HepG2 (cell line): ENCODE results near the gene ACAP3. TPM values are rescaled to one million over a fixed set of nuclear protein-coding genes. Genes with fewer than 3 reads are reported as not detected.

ENCODE experiments used
- BORCS8-MEF2B ChIP-seq: sonication (generic); formaldehyde crosslinking; IDR thresholded peaks from 2 replicates; pipeline ENCODE4 v1.8.0; 2022; ENCODE audit warnings: mild to moderate bottlenecking, missing genetic modification reagents
- EED ChIP-seq: sonication (generic); formaldehyde crosslinking; IDR thresholded peaks from 2 replicates; pipeline ENCODE4 v1.5.0; 2020; ENCODE audit warnings: mild to moderate bottlenecking, missing genetic modification reagents
- FOXA1 ChIP-seq, 2 experiments: fragments of 450-650 bp in 1 of 2; sonication (generic) in 1 of 2; formaldehyde crosslinking in 1 of 2; IDR thresholded peaks; 2 replicates each; pipeline versions ENCODE4 v1.4.0 to v1.6.1; 2016 to 2020; ENCODE audit warnings: missing genetic modification reagents in 1 of 2
- KLF16 ChIP-seq, 2 experiments: sonication (generic) in 1 of 2; formaldehyde crosslinking in 1 of 2; IDR thresholded peaks; 2 replicates each; pipeline versions ENCODE4 v1.6.1 to v1.8.0; 2016 to 2023; ENCODE audit warnings: missing genetic modification reagents in 2 of 2, missing compliant biosample characterization in 1 of 2
- MAFF ChIP-seq: IDR thresholded peaks from 2 replicates; pipeline ENCODE4 v1.6.1; 2011; ENCODE audit warnings: low read depth, low read length, improper control_type of control experiment
- NR2F6 ChIP-seq, 2 experiments: IDR thresholded peaks; 2 replicates each; pipeline ENCODE4 v1.6.1; 2016; ENCODE audit warnings: antibody characterized with exemption in 1 of 2, mild to moderate bottlenecking in 1 of 2
- YY1 ChIP-seq: IDR thresholded peaks from 2 replicates; pipeline ENCODE4 v1.6.1; 2011; ENCODE audit warnings: low read length, low read depth, moderate library complexity, mild to moderate bottlenecking; ENCODE audit not compliant: insufficient read depth, insufficient replicate concordance
- ZNF264 ChIP-seq: sonication (generic); formaldehyde crosslinking; IDR thresholded peaks from 2 replicates; pipeline ENCODE4 v1.4.0; 2020; ENCODE audit warnings: missing genetic modification reagents
- ZNF703 ChIP-seq: sonication (generic); formaldehyde crosslinking; IDR thresholded peaks from 2 replicates; pipeline ENCODE4 v1.5.1; 2020; ENCODE audit warnings: missing genetic modification reagents, mild to moderate bottlenecking, moderate library complexity, borderline replicate concordance
- polyA plus RNA-seq, 8 experiments: library from polyadenylated mRNA; depleted of rRNA in 3 of 8; stranded (reverse) in 7 of 8; unstranded in 1 of 8; fragments of >200 nt; fragmentation: Illumina TruSeq in 4 of 8; extraction: Trizol in 4 of 8; gene quantifications; 2 replicates each; pipeline versions ENCODE4 v1.2.1 to v1.2.3, GENCODE V29; 2011 to 2016; ENCODE audit warnings: low read depth in 4 of 8, missing spikeins in 1 of 8, mixed read lengths in 1 of 8; ENCODE audit not compliant: insufficient read depth in 1 of 8
- total RNA-seq, 5 experiments: library from RNA; depleted of rRNA; stranded (reverse); fragments of >200 nt; fragmentation: Illumina TruSeq; extraction: Trizol; gene quantifications; 2 replicates each; pipeline ENCODE4 v1.2.3, GENCODE V29; 2016; ENCODE audit warnings: low read depth in 1 of 5
- TF ChIP-seq, protein P1 (sequence below): sonication (generic); formaldehyde crosslinking; IDR thresholded peaks from 2 replicates; pipeline ENCODE4 v1.9.0; 2022; ENCODE audit warnings: low read depth, missing genetic modification reagents
- TF ChIP-seq, protein P2 (sequence below): sonication (generic); formaldehyde crosslinking; IDR thresholded peaks from 2 replicates; pipeline ENCODE4 v1.4.0; 2020; ENCODE audit warnings: missing genetic modification reagents
- TF ChIP-seq, protein P3 (sequence below): IDR thresholded peaks from 2 replicates; pipeline ENCODE4 v1.6.1; 2016
- TF ChIP-seq, protein P4 (sequence below): IDR thresholded peaks from 2 replicates; pipeline ENCODE4 v1.6.1; 2018; ENCODE audit warnings: missing genetic modification reagents, mild to moderate bottlenecking, missing compliant biosample characterization
- TF ChIP-seq, protein P5 (sequence below): sonication (generic); formaldehyde crosslinking; IDR thresholded peaks from 2 replicates; pipeline ENCODE4 v1.5.1; 2020; ENCODE audit warnings: mild to moderate bottlenecking, missing genetic modification reagents, moderate library complexity
- TF ChIP-seq, protein P6 (sequence below): sonication (generic); formaldehyde crosslinking; IDR thresholded peaks from 2 replicates; pipeline ENCODE4 v1.4.0; 2020; ENCODE audit warnings: low read depth, mild to moderate bottlenecking, missing genetic modification reagents

ACAP3 gene
- total and polyA plus RNA-seq, 2 of the 13 experiments (the other 11 are each of a cell fraction or from before 2014, with no cell fraction given) = 29.4 to 50.8 TPM

DNA sequence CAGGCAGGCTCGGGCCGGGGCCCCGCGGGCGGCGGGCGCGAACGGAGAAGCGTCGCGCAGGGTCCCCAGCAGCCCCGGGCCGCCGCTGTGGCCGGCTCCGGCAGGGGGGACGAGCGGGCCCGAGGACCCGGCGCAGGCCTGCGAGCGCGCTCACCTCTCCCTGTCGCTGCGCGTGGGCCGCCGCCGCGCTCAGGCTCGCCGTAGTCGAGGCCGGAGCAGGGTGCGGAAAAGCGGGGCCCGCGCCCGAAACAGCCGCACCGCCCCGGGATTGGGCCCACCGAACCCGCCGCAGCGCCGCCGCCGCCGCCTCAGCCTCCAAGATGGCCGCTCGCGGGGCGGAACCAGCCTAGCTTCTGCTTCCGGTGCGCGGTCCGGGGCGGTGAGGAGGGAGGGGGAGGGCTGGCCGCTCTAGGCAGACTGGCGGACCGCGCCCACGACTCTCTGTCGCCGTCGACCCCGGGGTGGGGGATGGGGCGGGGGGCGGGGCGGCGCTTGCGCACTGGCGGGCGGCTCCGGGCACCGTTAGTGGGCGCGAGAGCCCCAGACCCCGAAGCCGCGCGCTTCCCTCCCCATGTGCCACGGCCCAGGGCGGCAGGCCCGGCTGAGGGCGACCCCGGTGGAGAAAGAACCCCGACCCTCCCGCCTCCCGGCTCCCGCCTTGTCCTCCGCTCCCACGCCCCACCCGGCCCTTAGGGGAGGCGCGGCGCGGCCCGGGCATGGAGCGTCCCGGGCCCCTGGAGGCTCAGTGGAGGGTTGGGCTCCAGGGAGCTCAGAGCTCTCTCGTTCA lies 34.0 kb downstream of the ACAP3 start, which contains the start of gene UBE2J2 (continued):
- TF ChIP-seq YY1 (peak; percentile 97), ZNF264 (CRISPR knock-in tag) (no peak), EED (CRISPR knock-in tag) (no peak), KLF16 (CRISPR knock-in tag; IDR thresholded peaks at IDR 0.05) (peak in 1 of 2 experiments; percentile 56; a peak in 2 of 4 replicates), ZNF703 (CRISPR knock-in tag) (no peak), MAFF (no peak), NR2F6 (IDR thresholded peaks at IDR 0.05) (no peak), NR2F6 (CRISPR knock-in tag; IDR thresholded peaks at IDR 0.05) (peak; percentile 23; the same call in 1 of the 2 replicates), FOXA1 (IDR thresholded peaks at IDR 0.05) (no peak), FOXA1 (CRISPR knock-in tag; IDR thresholded peaks at IDR 0.05) (no peak), BORCS8-MEF2B (peak; percentile 84; the same call in 1 of the 2 replicates)
- TF ChIP-seq, protein P1, sequence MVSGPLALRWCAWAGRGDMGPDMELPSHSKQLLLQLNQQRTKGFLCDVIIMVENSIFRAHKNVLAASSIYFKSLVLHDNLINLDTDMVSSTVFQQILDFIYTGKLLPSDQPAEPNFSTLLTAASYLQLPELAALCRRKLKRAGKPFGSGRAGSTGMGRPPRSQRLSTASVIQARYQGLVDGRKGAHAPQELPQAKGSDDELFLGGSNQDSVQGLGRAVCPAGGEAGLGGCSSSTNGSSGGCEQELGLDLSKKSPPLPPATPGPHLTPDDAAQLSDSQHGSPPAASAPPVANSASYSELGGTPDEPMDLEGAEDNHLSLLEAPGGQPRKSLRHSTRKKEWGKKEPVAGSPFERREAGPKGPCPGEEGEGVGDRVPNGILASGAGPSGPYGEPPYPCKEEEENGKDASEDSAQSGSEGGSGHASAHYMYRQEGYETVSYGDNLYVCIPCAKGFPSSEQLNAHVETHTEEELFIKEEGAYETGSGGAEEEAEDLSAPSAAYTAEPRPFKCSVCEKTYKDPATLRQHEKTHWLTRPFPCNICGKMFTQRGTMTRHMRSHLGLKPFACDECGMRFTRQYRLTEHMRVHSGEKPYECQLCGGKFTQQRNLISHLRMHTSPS (CRISPR knock-in tag) = no peak
- TF ChIP-seq, protein P2, sequence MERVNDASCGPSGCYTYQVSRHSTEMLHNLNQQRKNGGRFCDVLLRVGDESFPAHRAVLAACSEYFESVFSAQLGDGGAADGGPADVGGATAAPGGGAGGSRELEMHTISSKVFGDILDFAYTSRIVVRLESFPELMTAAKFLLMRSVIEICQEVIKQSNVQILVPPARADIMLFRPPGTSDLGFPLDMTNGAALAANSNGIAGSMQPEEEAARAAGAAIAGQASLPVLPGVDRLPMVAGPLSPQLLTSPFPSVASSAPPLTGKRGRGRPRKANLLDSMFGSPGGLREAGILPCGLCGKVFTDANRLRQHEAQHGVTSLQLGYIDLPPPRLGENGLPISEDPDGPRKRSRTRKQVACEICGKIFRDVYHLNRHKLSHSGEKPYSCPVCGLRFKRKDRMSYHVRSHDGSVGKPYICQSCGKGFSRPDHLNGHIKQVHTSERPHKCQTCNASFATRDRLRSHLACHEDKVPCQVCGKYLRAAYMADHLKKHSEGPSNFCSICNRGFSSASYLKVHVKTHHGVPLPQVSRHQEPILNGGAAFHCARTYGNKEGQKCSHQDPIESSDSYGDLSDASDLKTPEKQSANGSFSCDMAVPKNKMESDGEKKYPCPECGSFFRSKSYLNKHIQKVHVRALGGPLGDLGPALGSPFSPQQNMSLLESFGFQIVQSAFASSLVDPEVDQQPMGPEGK (CRISPR knock-in tag) = peak; percentile 42; the same call in 1 of the 2 replicates
- TF ChIP-seq, protein P3, sequence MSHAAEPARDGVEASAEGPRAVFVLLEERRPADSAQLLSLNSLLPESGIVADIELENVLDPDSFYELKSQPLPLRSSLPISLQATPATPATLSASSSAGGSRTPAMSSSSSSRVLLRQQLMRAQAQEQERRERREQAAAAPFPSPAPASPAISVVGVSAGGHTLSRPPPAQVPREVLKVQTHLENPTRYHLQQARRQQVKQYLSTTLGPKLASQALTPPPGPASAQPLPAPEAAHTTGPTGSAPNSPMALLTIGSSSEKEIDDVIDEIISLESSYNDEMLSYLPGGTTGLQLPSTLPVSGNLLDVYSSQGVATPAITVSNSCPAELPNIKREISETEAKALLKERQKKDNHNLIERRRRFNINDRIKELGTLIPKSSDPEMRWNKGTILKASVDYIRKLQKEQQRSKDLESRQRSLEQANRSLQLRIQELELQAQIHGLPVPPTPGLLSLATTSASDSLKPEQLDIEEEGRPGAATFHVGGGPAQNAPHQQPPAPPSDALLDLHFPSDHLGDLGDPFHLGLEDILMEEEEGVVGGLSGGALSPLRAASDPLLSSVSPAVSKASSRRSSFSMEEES (CRISPR knock-in tag) = no peak
- TF ChIP-seq, protein P4, sequence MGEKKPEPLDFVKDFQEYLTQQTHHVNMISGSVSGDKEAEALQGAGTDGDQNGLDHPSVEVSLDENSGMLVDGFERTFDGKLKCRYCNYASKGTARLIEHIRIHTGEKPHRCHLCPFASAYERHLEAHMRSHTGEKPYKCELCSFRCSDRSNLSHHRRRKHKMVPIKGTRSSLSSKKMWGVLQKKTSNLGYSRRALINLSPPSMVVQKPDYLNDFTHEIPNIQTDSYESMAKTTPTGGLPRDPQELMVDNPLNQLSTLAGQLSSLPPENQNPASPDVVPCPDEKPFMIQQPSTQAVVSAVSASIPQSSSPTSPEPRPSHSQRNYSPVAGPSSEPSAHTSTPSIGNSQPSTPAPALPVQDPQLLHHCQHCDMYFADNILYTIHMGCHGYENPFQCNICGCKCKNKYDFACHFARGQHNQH (CRISPR knock-in tag) = no peak
- TF ChIP-seq, protein P5, sequence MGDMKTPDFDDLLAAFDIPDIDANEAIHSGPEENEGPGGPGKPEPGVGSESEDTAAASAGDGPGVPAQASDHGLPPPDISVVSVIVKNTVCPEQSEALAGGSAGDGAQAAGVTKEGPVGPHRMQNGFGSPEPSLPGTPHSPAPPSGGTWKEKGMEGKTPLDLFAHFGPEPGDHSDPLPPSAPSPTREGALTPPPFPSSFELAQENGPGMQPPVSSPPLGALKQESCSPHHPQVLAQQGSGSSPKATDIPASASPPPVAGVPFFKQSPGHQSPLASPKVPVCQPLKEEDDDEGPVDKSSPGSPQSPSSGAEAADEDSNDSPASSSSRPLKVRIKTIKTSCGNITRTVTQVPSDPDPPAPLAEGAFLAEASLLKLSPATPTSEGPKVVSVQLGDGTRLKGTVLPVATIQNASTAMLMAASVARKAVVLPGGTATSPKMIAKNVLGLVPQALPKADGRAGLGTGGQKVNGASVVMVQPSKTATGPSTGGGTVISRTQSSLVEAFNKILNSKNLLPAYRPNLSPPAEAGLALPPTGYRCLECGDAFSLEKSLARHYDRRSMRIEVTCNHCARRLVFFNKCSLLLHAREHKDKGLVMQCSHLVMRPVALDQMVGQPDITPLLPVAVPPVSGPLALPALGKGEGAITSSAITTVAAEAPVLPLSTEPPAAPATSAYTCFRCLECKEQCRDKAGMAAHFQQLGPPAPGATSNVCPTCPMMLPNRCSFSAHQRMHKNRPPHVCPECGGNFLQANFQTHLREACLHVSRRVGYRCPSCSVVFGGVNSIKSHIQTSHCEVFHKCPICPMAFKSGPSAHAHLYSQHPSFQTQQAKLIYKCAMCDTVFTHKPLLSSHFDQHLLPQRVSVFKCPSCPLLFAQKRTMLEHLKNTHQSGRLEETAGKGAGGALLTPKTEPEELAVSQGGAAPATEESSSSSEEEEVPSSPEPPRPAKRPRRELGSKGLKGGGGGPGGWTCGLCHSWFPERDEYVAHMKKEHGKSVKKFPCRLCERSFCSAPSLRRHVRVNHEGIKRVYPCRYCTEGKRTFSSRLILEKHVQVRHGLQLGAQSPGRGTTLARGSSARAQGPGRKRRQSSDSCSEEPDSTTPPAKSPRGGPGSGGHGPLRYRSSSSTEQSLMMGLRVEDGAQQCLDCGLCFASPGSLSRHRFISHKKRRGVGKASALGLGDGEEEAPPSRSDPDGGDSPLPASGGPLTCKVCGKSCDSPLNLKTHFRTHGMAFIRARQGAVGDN (CRISPR knock-in tag) = peak; percentile 85
- TF ChIP-seq, protein P6, sequence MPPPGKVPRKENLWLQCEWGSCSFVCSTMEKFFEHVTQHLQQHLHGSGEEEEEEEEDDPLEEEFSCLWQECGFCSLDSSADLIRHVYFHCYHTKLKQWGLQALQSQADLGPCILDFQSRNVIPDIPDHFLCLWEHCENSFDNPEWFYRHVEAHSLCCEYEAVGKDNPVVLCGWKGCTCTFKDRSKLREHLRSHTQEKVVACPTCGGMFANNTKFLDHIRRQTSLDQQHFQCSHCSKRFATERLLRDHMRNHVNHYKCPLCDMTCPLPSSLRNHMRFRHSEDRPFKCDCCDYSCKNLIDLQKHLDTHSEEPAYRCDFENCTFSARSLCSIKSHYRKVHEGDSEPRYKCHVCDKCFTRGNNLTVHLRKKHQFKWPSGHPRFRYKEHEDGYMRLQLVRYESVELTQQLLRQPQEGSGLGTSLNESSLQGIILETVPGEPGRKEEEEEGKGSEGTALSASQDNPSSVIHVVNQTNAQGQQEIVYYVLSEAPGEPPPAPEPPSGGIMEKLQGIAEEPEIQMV = peak; percentile 96
